Transverse colon (tissue), 4 donors: ENCODE data around the gene TOMM22. TPM values are rescaled to one million over a fixed set of nuclear protein-coding genes. Genes with fewer than 3 reads are reported as not detected.

ENCODE experiments used
- DNase-seq: peaks from one replicate; pipeline ENCODE4 v3.0.0-alpha.2; 2019
- H3K27ac ChIP-seq, 4 donors: fragments of 200-600 bp; sonication (generic); 2 replicates each; pipeline ENCODE4 v1.5.1; 2016 to 2018; ENCODE audit warnings: inconsistent platforms in 4 of 4
- H3K27me3 ChIP-seq: fragments of 200-600 bp; sonication (generic); 2 replicates; pipeline ENCODE4 v1.5.1; 2017; ENCODE audit warnings: inconsistent platforms
- H3K36me3 ChIP-seq, 4 donors: fragments of 200-600 bp; sonication (generic); 2 replicates each; pipeline ENCODE4 v1.5.1; 2017 to 2019; ENCODE audit warnings: inconsistent platforms in 4 of 4
- H3K4me1 ChIP-seq, 4 donors: fragments of 200-600 bp; sonication (generic); 2 replicates each; pipeline ENCODE4 v1.5.1; 2017 to 2020; ENCODE audit warnings: inconsistent platforms in 4 of 4
- H3K4me3 ChIP-seq, 4 donors: fragments of 200-600 bp; sonication (generic); 1 replicate in 1 of 4; 2 replicates in 3 of 4; pipeline versions ENCODE4 v1.5.1 to v1.6.1; 2017 to 2019; ENCODE audit warnings: inconsistent platforms in 4 of 4
- H3K9me3 ChIP-seq, 2 donors: fragments of 200-600 bp; sonication (generic); 2 replicates each; pipeline ENCODE4 v1.5.1; 2017 to 2019; ENCODE audit warnings: inconsistent platforms in 2 of 2
- EP300 ChIP-seq: sonication (generic); formaldehyde crosslinking; IDR thresholded peaks from one replicate; pipeline ENCODE4 v1.6.1; 2017; ENCODE audit warnings: antibody characterized with exemption, low read depth
- POLR2A ChIP-seq: fragments of 450-650 bp; IDR thresholded peaks from one replicate; pipeline ENCODE4 v1.6.1; 2016; ENCODE audit warnings: antibody characterized with exemption, mild to moderate bottlenecking, moderate library complexity
- POLR2AphosphoS5 ChIP-seq, 3 donors: sonication (generic); formaldehyde crosslinking; IDR thresholded peaks; one replicate each; pipeline ENCODE4 v1.6.1; 2016; ENCODE audit warnings: antibody characterized with exemption in 3 of 3
- WGBS, 2 donors: methylation state at CpG; one replicate each; pipeline ENCODE4 v1.1.5; 2018; ENCODE audit warnings: low coverage in 1 of 2; 5-methylcytosine and 5-hydroxymethylcytosine counted together
- in situ Hi-C, 4 donors: fragments of 200-750 bp; cut with MboI; loops; one replicate each; pipeline versions ENCODE4 v1.15.0 to v1.15.1; 2017; ENCODE audit warnings: low sequenced_read_pairs in 3 of 4, low pct_ligation_motif_present in 1 of 4, low pct_unique_long_range_greater_than_20kb in 1 of 4
- intact Hi-C: fragments of 100-400 bp; cut with DNase I; formaldehyde crosslinking; loops from one replicate; pipeline ENCODE4 v1.15.1; 2023; ENCODE audit warnings: low total_unique reads
- total RNA-seq, 4 donors: library from RNA; depleted of rRNA; stranded (reverse); fragments of >200 nt; gene quantifications; one replicate each; pipeline ENCODE4 v1.1.0, GENCODE V29; 2016
- TF ChIP-seq, protein P1 (sequence below), 5 experiments: fragments of 200-600 bp in 3 of 5; fragments of 450-650 bp in 2 of 5; sonication (generic) in 3 of 5; IDR thresholded peaks; 1 replicate in 2 of 5; 2 replicates in 3 of 5; pipeline ENCODE4 v1.5.1; 2016 to 2017; ENCODE audit warnings: antibody characterized with exemption in 5 of 5, inconsistent platforms in 3 of 5, mild to moderate bottlenecking in 2 of 5, moderate library complexity in 1 of 5

Gene TOMM22
- total RNA-seq, 4 donors from 2014 or later = 19.1 to 48.3 (median 32.9) TPM

DNA sequence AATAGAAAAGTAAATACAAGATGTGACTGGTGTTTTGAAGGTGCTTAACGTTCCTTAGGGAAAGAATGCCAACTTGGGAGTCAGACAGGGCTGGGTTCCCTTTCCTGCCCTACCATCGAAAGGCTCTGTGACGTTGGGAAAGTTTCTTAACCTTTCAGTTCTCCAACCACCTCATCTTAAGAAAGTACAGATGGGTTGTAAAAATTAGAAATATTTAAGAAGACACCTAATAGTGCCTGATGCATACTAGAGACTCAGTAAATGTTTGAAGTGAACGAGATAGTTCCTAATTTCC, 25.1 kb downstream of the TOMM22 start:
- peak overlapping the region; percentile 98 to 100 (median 98) for H3K27ac ChIP-seq
- in situ Hi-C loops (no loop called here), intact Hi-C loops (no loop called here)
- H3K27me3 ChIP-seq = no peaks in the 10 kb centered on the region
- peaks cover 18 to 39% (median 28%) of the 10 kb centered on the region in 4 donors for H3K4me1 ChIP-seq
- peak overlapping the region; percentile 72 to 100 (median 87) for H3K4me3 ChIP-seq
- no peaks in the 10 kb centered on the region for H3K9me3 ChIP-seq
- 0 to 1% methylated on average over 4 of the region's 4 CpGs for WGBS, 2 donors
- H3K36me3 ChIP-seq = no peaks in the 10 kb centered on the region
- no peak for TF ChIP-seq POLR2A
- TF ChIP-seq, protein P1, sequence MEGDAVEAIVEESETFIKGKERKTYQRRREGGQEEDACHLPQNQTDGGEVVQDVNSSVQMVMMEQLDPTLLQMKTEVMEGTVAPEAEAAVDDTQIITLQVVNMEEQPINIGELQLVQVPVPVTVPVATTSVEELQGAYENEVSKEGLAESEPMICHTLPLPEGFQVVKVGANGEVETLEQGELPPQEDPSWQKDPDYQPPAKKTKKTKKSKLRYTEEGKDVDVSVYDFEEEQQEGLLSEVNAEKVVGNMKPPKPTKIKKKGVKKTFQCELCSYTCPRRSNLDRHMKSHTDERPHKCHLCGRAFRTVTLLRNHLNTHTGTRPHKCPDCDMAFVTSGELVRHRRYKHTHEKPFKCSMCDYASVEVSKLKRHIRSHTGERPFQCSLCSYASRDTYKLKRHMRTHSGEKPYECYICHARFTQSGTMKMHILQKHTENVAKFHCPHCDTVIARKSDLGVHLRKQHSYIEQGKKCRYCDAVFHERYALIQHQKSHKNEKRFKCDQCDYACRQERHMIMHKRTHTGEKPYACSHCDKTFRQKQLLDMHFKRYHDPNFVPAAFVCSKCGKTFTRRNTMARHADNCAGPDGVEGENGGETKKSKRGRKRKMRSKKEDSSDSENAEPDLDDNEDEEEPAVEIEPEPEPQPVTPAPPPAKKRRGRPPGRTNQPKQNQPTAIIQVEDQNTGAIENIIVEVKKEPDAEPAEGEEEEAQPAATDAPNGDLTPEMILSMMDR (IDR thresholded peaks at IDR 0.05) = no peak
- no peak for TF ChIP-seq POLR2AphosphoS5 (IDR thresholded peaks at IDR 0.05)
- no peak for TF ChIP-seq EP300
- no peak for DNase-seq

- intact Hi-C loops = no loop called here
- in situ Hi-C loops = no loop called here
- Histone ChIP-seq H3K9me3 (no peaks in the 10 kb centered on the region), H3K4me3 (peak overlapping the region in 3 of 4 donors; percentile 72 to 87 (median 87)), H3K27ac (peak overlapping the region; percentile 98 to 100 (median 98)), H3K27me3 (no peaks in the 10 kb centered on the region), H3K36me3 (no peaks in the 10 kb centered on the region), H3K4me1 (peaks cover 18 to 39% (median 27%) of the 10 kb centered on the region in 4 donors)
- TF ChIP-seq POLR2A (peak; percentile 41), POLR2AphosphoS5 (IDR thresholded peaks at IDR 0.05) (peak; percentile 24 to 89 (median 63))
- TF ChIP-seq, protein P1 (IDR thresholded peaks at IDR 0.05) = no peak
- 19 to 35% methylated on average over 2 of the region's 2 CpGs for WGBS, 2 donors
- DNase-seq = no peak
Observed at GRCh38 chr22:38707346-38707745, 25.6 kb downstream of the TOMM22 start.

- in situ Hi-C loops (no loop called here), intact Hi-C loops (no loop called here)
- H3K9me3 ChIP-seq = no peaks in the 10 kb centered on the region
- no peak for DNase-seq
- H3K4me1 ChIP-seq = peaks cover 18 to 39% (median 27%) of the 10 kb centered on the region in 4 donors
- TF ChIP-seq POLR2A (no peak), POLR2AphosphoS5 (IDR thresholded peaks at IDR 0.05) (no peak), EP300 (no peak)
- TF ChIP-seq, protein P1 (IDR thresholded peaks at IDR 0.05) = no peak
- no peaks in the 10 kb centered on the region for H3K27me3 ChIP-seq
- 73 to 90% methylated on average over 2 to 3 of the region's 3 CpGs for WGBS, 2 donors
- H3K36me3 ChIP-seq = no peaks in the 10 kb centered on the region
- peak overlapping the region; percentile 98 to 100 (median 98) for H3K27ac ChIP-seq
- peak overlapping the region in 1 of 4 donors; percentile 72 for H3K4me3 ChIP-seq
Observed at GRCh38 chr22:38707984-38708383, 26.2 kb downstream of the TOMM22 start.

- Histone ChIP-seq H3K4me1 (peaks cover 18 to 47% (median 27%) of the 10 kb centered on the region in 4 donors), H3K27me3 (no peaks in the 10 kb centered on the region), H3K36me3 (no peaks in the 10 kb centered on the region), H3K9me3 (no peaks in the 10 kb centered on the region), H3K27ac (peak overlapping the region in 1 of 4 donors; percentile 6), H3K4me3 (no peak overlapping the region)
- DNase-seq = no peak
- no peak for TF ChIP-seq POLR2A
- in situ Hi-C loops = no loop called here
- 74 to 90% methylated on average over 3 of the region's 3 CpGs for WGBS, 2 donors
- intact Hi-C loops = no loop called here
Observed at GRCh38 chr22:38709306-38709705, 27.5 kb downstream of the TOMM22 start.

GRCh38 chr22:38710351-38710750, 28.6 kb downstream of the TOMM22 start:
- DNase-seq = no peak
- no peak overlapping the region for H3K4me3 ChIP-seq
- H3K4me1 ChIP-seq = peaks cover 12 to 39% (median 21%) of the 10 kb centered on the region in 4 donors
- H3K36me3 ChIP-seq = no peaks in the 10 kb centered on the region
- WGBS, 2 donors = 89 to 97% methylated on average over 3 of the region's 3 CpGs
- in situ Hi-C loops = no loop called here
- TF ChIP-seq EP300 (no peak), POLR2A (no peak), POLR2AphosphoS5 (IDR thresholded peaks at IDR 0.05) (no peak)
- TF ChIP-seq, protein P1 (IDR thresholded peaks at IDR 0.05) = no peak
- no peaks in the 10 kb centered on the region for H3K9me3 ChIP-seq
- H3K27ac ChIP-seq = no peak overlapping the region
- intact Hi-C loops = no loop called here
- no peaks in the 10 kb centered on the region for H3K27me3 ChIP-seq
